NOMO-1 treated with DMSO at 0.1 percent for 48 hours (cell line): Measurements from ENCODE around the gene PTGDS.

Source experiments
- DNase-seq: peaks from one replicate; lab custom pipeline; 2025; ENCODE audit not compliant: unreplicated experiment; lab: John Stamatoyannopoulos, UW

The PTGDS gene

GRCh38 chr9:136957461-136957860 is 19.8 kb upstream of the PTGDS start:
- DNase-seq = no peak

- no peak for DNase-seq
These were observed 19.4 kb upstream of the PTGDS start for GRCh38 chr9:136957901-136958300.

- no peak for DNase-seq
These were observed 18.8 kb upstream of the PTGDS start for GRCh38 chr9:136958473-136958872.

- DNase-seq = no peak
These were observed 18.1 kb upstream of the PTGDS start for GRCh38 chr9:136958898-136959850.

GRCh38 chr9:136960212-136960937 is 16.9 kb upstream of the PTGDS start:
- DNase-seq = no peak

GRCh38 chr9:136960938-136961275 is 16.4 kb upstream of the PTGDS start:
- DNase-seq = no peak

GRCh38 chr9:136961279-136962065 is 15.8 kb upstream of the PTGDS start:
- DNase-seq = no peak

- no peak for DNase-seq
These were observed 15.1 kb upstream of the PTGDS start for GRCh38 chr9:136962163-136962562.

GRCh38 chr9:136962701-136963248 is 14.5 kb upstream of the PTGDS start:
- no peak for DNase-seq

GRCh38 chr9:136963341-136963740 is 14.0 kb upstream of the PTGDS start:
- no peak for DNase-seq

- no peak for DNase-seq
These were observed 13.6 kb upstream of the PTGDS start for GRCh38 chr9:136963751-136964150.

- no peak for DNase-seq
These were observed 13.1 kb upstream of the PTGDS start for GRCh38 chr9:136964171-136964689.

GRCh38 chr9:136964833-136965422 is 12.4 kb upstream of the PTGDS start:
- no peak for DNase-seq

- no peak for DNase-seq
These were observed 11.4 kb upstream of the PTGDS start for GRCh38 chr9:136965771-136966484.

- no peak for DNase-seq
These were observed 8.8 kb upstream of the PTGDS start for GRCh38 chr9:136968333-136969127.

GRCh38 chr9:136969150-136969549 is 8.2 kb upstream of the PTGDS start:
- no peak for DNase-seq

GRCh38 chr9:136969774-136970173 is 7.5 kb upstream of the PTGDS start:
- DNase-seq = no peak

GRCh38 chr9:136970361-136970760 is 6.9 kb upstream of the PTGDS start:
- no peak for DNase-seq

GRCh38 chr9:136971746-136972145 is 5.6 kb upstream of the PTGDS start:
- no peak for DNase-seq
